HG03175 (cell line): ENCODE data around the gene TPR.

ENCODE experiments used
- ATAC-seq: cut with Tn5 transposase; IDR thresholded peaks from one replicate; pipeline ENCODE4 v1.9.1; 2021; ENCODE audit warnings: mild to moderate bottlenecking, moderate library complexity; ENCODE audit not compliant: unreplicated experiment

TPR gene

DNA sequence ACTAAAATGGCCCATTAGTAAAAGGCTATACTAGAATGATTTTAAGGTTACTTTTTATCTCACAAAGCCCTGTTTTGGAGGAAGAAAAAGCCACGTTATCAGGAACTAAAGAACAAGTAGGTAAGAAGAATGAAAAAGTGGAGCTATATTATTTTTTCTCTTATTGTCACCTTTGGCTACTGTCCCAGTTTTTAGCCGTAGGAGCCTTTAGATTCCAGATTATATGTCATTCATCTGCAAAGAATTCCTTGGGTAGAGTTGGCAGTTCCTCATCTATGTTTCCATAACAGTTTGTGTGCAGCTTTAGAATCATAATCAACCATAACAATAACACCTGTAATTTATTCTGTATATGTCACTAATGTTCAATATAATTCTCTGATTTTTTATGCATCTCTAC lies 83.8 kb downstream of the TPR start:
- no peak for ATAC-seq

DNA sequence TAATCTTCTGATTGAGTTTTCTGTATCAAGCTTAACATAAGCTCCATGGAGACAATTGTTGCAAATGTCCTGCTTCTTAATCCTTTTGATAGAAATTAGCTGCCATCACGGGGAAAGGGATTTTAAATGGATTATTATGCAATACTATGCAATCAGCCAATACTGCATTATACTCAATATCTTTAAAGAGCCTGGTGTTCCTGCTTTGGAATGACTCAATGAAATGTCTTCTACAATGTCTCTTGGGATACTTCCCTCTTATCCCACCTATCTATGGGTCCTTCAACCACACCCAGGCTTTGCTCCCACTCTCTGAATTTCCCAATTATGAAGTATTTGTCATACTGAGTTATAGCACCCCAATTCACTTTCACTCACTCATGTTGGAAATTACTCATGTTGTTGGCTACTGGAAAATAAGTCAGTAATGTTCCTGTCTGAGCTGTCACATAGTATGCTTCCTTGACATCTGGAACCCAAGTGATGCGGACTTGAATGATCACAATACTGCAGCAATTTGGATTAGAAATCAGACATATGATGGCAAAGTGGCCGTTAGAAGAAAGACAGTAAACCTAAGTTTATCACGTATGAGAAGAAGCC lies 85.0 kb downstream of the TPR start:
- no peak for ATAC-seq

DNA sequence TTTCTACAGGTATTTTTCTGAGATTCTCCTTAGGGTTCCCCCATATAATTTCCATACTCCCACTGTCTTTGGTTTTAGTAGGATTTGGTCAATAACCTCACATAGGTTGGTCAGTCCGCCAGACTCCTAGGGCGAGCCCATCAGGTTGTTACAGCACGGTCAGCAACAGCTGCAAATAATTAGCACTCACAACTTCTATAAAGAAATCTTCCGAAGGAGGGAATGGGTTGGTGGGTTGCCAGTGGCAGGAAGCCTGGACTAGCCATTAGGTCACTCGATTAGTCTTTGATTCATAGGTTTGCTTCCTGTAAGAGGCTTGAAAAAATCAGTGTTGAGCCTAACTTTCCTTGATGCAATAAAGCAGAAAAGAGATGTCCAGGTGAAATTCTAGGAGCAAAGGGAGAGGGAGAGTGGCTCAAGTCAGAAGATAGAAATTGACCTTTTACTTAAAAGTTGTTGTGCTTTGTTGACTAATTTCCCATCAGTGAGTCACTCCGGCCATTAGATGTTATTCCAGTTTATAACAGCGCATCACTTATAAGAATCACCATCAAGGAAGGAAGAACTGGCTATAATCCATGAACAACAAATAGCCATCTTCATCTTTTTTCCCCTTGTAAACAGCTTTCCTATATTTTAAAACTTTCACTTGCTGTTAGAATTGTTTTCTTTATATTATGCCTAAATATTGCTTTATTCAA lies 88.3 kb downstream of the TPR start:
- no peak for ATAC-seq

DNA sequence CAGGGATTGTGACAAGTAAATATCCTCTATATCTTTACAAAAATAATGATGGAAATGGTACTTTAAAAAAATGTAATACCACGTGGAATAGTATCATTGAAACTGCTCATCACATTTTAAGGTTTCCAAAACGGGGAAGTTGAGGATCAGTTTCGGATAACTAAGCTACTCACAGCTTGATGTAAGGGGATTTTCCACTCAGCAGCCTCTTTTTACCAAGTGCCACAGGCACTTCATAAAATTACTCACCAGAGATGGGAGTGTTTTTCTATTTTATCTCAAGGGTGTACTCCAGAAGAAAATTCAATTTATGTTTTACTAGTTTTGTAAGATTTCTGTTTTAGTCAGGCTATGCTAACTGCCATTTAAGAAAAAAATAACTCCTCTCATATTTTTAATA lies 91.7 kb downstream of the TPR start:
- ATAC-seq = no peak

DNA sequence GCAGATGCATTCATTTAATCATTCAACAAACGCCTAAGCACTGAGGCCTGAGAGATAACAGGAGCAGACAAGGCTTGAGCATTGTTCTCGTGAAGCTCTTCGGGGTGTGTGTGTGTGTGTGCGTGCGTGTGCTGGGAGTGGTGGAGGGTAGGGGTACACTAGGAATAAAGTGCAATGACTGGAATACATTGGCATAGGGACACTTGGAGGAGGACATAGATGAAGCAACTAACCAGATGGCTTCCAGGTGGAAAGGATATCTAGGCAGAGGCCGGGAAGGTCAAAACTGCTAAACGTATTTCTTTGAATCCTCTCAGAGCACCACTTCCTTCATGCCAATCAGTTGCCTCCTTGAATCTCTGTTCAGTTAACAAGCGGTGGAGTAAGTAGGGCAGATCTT lies 92.6 kb downstream of the TPR start:
- no peak for ATAC-seq

DNA sequence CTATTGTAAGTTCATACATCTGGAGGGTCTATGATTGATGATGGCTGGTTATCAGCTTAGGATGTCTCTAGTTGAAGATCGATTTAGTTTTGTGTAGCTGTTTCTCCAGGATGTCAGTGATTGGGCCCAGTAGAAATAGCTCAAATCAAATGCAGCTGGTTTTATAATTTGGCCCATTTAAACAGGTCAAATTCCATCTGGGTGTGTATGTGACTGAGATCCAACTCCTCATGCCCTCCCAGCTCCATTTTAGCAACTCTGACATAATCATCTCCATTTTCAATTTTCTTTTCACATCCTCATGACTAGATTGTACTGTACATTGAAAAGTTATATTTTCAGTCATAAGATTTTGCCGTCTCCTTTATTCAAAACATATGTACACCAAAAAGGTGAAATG lies 99.2 kb downstream of the TPR start:
- ATAC-seq = no peak

DNA sequence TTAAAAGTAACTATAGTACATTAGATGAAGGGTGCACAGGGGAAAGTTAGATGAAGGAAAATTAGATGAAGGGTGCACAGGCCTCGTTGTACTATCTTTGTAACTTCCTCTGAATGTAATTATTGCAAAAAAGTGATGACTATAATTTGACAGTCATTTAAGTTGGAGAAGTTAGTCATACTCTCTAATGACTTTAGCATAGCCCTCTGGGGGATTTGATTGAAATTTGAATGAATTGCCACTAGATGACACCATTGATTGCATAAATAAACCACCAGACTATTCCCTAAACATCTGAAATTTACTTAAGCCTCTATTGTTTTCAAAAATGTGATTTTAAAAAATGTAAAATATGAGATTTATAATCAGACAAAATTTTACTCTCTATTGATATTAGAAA lies 102.6 kb downstream of the TPR start:
- ATAC-seq = no peak

DNA sequence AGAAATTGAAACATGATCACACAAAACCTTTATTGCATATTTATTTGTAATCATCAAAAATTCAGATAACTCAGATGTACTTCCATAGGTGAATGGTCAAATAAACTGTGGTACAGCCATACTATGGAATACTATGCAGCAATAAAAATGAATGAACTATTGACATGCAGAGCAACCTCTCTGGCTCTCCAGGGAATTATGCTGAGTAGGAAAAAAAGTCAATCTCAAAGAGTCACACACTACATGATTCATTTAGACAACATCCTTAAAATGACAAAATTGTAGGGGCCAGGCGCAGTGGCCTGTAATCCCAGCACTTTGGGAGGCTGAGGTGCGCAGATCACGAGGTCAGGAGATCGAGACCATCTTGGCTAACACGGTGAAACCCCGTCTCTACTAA lies 104.0 kb downstream of the TPR start:
- no peak for ATAC-seq
